ENCODE measurements around the gene CTTNBP2NL. TPM values are rescaled to one million over a fixed set of nuclear protein-coding genes. Genes with fewer than 3 reads are reported as not detected.
A peak's percentile ranks its signal among the peaks of the same experiment; 100 is the strongest.
"Not testable (repeated sequence)": the region's sequence is repeated elsewhere in the genome, so short reads cannot be mapped to it uniquely, and the experiment has no call there.

CTTNBP2NL gene
- total RNA-seq, 1 donor from 2014 or later: 39.0 TPM

GRCh38 chr1:112464501-112464900 lies 68.5 kb downstream of the CTTNBP2NL start:
- Mint-ChIP-seq H3K27ac (ENCODE audit: unreplicated experiment) (no peak overlapping the region), H3K27me3 (ENCODE audit: low read depth) (peaks cover 3% of the 10 kb centered on the region), H3K4me3 (no peak overlapping the region), H3K9me3 (no peaks in the 10 kb centered on the region), H3K36me3 (ENCODE audit: low read depth) (no peaks in the 10 kb centered on the region), H3K4me1 (peaks cover 20% of the 10 kb centered on the region)
- no peak for TF ChIP-seq CTCF (conservative IDR thresholded peaks at IDR 0.05)
- DNase-seq (ENCODE audit: low read depth, low spot score): no peak

- Mint-ChIP-seq H3K4me3 (no peak overlapping the region), H3K36me3 (ENCODE audit: low read depth) (no peaks in the 10 kb centered on the region), H3K27ac (ENCODE audit: unreplicated experiment) (no peak overlapping the region), H3K27me3 (ENCODE audit: low read depth) (peaks cover 5% of the 10 kb centered on the region), H3K4me1 (peaks cover 20% of the 10 kb centered on the region), H3K9me3 (no peaks in the 10 kb centered on the region)
- TF ChIP-seq CTCF (conservative IDR thresholded peaks at IDR 0.05): no peak
- DNase-seq (ENCODE audit: low read depth, low spot score): no peak
These were observed 69.1 kb downstream of the CTTNBP2NL start for GRCh38 chr1:112465122-112465521.

- peak; percentile 97 for DNase-seq (ENCODE audit: low read depth, low spot score)
- H3K27me3 Mint-ChIP-seq (ENCODE audit: low read depth): peaks cover 5% of the 10 kb centered on the region
- peak overlapping the region; percentile 90 for H3K27ac Mint-ChIP-seq (ENCODE audit: unreplicated experiment)
- H3K9me3 Mint-ChIP-seq: no peaks in the 10 kb centered on the region
- peaks cover 20% of the 10 kb centered on the region for H3K4me1 Mint-ChIP-seq
- TF ChIP-seq CTCF (conservative IDR thresholded peaks at IDR 0.05): peak; percentile 95
- H3K36me3 Mint-ChIP-seq (ENCODE audit: low read depth): no peaks in the 10 kb centered on the region
- H3K4me3 Mint-ChIP-seq: peak overlapping the region; percentile 65
These were observed 70.2 kb downstream of the CTTNBP2NL start for GRCh38 chr1:112466078-112466660.

- peaks cover 17% of the 10 kb centered on the region for H3K4me1 Mint-ChIP-seq
- H3K27me3 Mint-ChIP-seq (ENCODE audit: low read depth); H3K36me3 Mint-ChIP-seq (ENCODE audit: low read depth); H3K9me3 Mint-ChIP-seq; H3K4me3 Mint-ChIP-seq; H3K27ac Mint-ChIP-seq (ENCODE audit: unreplicated experiment); DNase-seq (ENCODE audit: low read depth, low spot score): not testable (repeated sequence)
These were observed 74.3 kb downstream of the CTTNBP2NL start for GRCh38 chr1:112470324-112470723.

- no peaks in the 10 kb centered on the region for H3K9me3 Mint-ChIP-seq
- H3K27ac Mint-ChIP-seq (ENCODE audit: unreplicated experiment): no peak overlapping the region
- H3K36me3 Mint-ChIP-seq (ENCODE audit: low read depth): no peaks in the 10 kb centered on the region
- peaks cover 10% of the 10 kb centered on the region for H3K4me1 Mint-ChIP-seq
- DNase-seq (ENCODE audit: low read depth, low spot score): no peak
- peaks cover 5% of the 10 kb centered on the region for H3K27me3 Mint-ChIP-seq (ENCODE audit: low read depth)
- H3K4me3 Mint-ChIP-seq: no peak overlapping the region
- TF ChIP-seq CTCF (conservative IDR thresholded peaks at IDR 0.05): no peak
These were observed 75.0 kb downstream of the CTTNBP2NL start for GRCh38 chr1:112470966-112471365.

- peaks cover 3% of the 10 kb centered on the region for H3K27me3 Mint-ChIP-seq (ENCODE audit: low read depth)
- no peak for DNase-seq (ENCODE audit: low read depth, low spot score)
These were observed 76.1 kb downstream of the CTTNBP2NL start for GRCh38 chr1:112472142-112472541.

More at GRCh38 chr1:112472142-112472541, 76.1 kb downstream of the CTTNBP2NL start:
- Mint-ChIP-seq H3K4me3 (no peak overlapping the region), H3K36me3 (ENCODE audit: low read depth) (peaks cover 4% of the 10 kb centered on the region), H3K9me3 (peaks cover 1% of the 10 kb centered on the region), H3K4me1 (no peaks in the 10 kb centered on the region), H3K27ac (ENCODE audit: unreplicated experiment) (no peak overlapping the region)
- no peak for TF ChIP-seq CTCF (conservative IDR thresholded peaks at IDR 0.05)
